HuH-7 (cell line): ENCODE measurements around the gene NTM.

ENCODE experiments used
- DNase-seq: peaks from one replicate; pipeline ENCODE4 v3.0.0; 2011; ENCODE audit warnings: low spot score

The NTM gene

DNA sequence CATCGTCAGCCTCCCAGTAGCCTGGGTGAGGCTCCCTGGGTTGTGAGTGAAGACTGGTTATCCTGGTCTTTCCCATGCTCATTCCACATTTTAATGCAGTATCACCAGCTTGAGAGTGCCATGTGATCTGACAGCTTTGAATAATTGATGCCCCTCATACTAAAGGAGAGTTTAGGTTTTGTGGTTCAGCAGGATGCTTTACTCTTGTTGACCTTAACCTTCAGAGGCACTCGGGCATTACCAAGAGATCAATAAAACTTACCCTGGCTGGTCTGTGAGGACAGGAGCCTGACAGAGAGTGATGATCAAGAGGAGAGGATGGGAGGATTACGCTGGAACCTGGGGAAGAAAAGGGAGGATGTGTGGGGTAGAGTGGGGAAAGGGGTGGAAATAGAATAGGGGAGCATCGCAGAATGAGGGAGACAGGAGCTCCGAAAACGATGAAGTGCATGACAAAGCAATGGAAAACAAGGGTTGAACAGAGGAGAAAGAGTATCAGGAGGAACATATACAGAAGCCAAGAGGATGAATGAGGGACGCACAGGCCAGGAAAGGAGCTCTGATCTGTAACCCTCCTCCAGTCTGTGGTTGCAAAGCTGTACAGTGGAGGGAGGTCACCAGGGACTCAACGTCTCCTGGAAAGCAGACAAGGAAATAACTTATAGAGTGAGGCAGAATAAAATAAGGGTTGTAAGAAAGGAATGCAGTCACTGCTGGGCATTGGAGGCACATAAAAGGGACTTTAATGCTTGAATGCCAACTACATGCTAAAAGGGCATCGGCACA, 594.5 kb downstream of the NTM start:
- no peak for DNase-seq

DNA sequence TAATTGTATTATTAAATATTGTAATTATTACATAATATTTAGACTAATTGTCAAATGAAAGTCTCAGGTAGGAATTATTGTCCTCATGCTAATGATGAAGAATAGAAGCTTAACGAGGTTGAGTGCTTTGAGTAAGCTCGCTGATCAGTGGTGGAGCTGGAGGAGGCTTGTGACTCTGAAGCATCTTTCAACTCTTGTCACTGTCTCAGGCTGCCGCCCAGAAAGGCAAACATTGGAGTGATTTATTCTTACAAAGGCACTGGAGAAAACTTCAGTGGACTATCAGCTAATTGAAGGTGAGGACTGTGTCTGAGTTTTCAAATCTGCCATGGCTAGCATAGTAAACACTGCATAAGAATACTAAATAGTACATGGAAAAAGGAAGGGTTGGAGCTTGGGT, 595.1 kb downstream of the NTM start:
- no peak for DNase-seq

DNA sequence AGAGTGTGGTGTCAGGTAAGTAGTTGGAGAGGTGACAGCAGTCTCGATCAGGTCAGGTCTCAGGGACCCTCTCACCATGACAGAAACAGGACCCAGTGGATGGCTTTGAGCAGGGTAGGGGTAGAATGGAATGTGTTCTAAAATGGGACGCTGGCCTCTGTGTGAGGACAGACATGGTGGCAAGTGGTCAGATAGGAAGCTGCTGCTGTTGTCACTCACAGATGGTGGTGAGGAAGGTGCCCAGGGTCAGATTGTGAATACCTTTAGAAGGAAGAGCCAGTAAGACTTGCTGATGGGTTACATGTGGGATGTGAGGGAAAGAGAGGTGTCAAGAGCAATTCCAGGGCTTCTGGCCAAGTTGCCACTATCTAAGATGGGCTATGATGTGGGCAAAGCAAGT, 596.3 kb downstream of the NTM start:
- DNase-seq = no peak

DNA sequence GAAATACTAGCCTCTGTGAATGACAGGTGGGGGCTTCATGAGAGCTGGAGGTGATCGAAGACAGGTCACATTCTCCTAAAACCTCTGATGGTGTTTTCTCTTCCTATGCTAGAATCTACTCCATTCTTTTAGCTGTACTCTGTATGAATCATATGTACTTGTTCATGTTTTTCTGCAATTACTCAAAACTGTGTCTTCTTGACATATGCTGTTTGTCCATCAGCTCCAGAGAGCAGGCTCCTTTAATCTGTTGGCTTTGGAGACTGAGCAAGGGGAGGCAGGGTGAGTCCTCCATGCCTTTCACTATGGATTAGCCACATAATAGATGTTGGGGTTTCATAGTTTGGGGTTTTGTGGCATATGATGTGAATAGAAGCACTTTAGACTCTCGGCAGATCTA, 598.8 kb downstream of the NTM start:
- no peak for DNase-seq

DNA sequence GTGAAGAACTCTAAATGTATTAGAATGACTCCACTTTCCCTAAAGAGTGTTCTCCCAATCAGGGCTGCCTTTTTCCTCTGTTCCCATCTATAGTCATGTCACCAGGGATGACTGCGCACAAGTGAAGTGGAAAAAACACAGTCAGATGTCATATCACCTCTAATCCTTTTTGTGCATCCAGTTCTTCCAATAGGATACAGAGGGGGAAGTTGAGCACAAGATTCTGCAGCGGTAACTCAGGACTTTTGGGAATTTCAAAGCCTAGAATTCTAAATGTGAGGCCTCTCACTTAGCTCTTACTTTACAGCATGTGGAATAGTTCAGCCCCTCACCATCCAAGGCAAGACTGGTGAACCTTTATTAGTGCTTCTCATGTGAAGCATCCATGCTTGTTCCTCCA, 602.6 kb downstream of the NTM start:
- DNase-seq = no peak

DNA sequence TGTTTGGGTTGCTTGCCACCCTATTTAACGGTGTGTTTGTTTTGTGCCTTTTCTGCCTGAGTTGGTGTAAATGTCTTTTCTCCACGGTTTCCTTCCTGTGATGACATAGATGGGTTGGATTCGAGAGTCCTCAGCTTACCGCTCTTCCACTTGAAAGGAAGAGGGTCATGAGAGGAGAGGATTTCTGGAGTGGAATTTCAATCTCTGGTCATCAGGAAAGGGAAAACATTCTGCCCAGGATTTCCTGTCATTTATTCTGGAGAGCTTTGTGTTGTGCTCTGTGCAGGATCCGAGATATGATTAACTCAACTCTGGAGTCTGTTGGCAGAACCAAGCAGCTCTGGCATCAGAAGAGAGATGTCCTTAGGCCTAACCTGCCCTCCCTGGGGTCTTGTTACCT, 605.2 kb downstream of the NTM start:
- no peak for DNase-seq

DNA sequence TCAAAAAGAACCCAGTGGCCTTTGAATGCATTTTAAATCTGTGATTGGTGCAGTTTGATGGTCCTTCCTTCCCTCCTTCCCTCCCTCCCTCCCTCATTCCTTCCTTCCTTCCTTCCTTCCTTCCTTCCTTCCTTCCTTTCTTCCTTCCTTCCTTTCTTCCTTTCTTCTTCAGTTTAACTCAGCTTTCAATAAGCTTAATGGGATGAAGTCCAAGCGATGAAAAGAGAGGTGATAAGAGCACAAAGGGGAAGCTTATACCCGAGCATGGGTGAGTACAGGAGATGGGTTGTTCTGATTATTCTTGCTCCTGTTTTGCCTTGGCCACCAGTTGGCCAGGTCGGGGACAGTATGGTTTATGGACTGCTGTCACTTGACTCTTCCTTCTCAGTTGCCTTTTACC, 605.6 kb downstream of the NTM start:
- DNase-seq = no peak

DNA sequence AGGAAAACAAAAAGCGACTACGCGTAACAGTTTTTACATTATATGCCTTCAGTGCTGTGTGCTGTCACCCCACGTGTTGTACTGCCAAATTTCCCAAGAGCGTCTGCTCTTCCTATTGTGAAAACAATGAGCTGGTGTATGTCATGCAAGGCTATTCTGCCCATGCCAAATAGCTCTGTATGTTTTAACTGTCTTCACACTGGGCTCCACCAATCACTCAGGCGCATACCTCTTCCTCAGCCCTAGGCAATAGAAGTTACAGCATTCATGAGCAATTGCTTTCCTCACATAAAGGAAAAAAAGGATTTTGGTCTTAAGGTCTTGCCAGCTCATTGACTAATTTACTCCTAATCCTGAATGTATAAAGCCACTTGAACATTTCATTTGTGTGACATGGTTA, 606.8 kb downstream of the NTM start:
- no peak for DNase-seq

DNA sequence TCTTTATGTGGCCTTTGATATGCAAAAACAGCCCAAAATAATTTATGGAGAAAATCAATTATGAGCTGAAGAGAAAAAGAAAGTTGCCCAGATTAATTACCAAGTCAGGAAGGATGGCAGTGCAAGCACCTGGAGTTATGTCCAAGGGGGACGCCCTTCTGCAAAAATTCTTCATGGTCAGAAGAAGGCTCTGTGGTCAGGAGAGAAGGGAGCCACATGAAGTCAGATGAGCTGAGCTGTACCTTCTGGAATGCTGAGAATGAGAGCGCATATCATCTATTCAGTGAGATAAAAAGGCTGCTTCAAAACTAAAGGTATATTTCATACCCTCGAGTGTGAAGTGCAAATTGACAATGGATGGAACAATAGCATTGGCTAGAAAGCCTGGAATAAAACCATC, 607.4 kb downstream of the NTM start:
- no peak for DNase-seq

DNA sequence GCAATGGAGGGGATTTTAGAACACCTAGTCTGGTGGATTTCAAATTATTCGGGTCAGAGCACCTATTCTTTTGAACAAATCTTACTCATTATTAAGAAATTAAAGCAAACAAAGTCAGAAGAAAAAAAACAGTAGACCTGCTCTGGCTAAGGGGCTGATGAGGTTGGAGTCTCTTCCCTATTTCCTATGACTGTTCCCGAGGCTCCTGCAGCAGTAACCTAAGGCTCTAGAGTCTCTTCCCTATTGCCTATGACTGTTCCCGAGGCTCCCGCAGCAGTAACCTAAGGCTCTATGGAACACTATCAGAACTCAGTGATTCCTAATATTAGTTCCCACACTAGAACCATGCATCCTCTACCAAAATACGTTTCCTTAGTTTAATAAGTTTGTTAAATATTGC, 607.9 kb downstream of the NTM start:
- no peak for DNase-seq

DNA sequence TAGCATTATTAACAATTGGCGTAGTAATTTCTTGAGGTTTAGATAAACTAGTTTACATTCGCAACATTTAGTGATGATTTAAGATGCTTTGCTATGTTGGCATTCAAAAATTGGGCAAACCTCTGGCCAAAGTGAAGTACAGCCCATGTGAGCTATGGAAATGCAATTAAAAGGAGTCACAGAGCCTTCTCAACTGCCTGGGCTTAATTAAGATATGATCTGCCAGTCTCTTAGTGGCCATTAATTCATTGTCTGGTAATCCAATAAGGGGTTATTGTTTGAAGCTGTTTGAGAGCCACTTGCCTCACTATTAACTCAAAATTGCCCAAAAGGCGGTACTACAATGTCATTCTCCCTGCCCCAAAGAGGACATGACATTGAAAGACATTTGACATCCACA, 608.9 kb downstream of the NTM start:
- no peak for DNase-seq

DNA sequence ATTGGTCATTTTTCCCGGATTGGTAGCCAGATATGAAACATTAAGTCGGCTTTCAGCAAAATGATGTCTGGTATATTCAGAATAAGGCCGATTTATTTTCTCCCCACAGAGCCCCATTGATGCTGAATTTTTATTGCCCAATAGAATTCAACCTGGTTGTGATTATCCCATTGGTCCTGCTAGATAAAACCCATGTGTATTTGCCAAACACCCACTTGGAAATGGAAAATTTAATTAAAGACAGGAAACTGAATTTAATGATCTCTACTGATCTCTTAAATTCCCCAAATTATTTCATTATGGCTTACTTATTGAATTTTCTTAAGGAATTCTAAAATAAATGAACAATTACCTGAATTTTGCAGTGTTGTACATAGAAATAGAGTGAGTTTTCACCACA, 609.8 kb downstream of the NTM start:
- no peak for DNase-seq

DNA sequence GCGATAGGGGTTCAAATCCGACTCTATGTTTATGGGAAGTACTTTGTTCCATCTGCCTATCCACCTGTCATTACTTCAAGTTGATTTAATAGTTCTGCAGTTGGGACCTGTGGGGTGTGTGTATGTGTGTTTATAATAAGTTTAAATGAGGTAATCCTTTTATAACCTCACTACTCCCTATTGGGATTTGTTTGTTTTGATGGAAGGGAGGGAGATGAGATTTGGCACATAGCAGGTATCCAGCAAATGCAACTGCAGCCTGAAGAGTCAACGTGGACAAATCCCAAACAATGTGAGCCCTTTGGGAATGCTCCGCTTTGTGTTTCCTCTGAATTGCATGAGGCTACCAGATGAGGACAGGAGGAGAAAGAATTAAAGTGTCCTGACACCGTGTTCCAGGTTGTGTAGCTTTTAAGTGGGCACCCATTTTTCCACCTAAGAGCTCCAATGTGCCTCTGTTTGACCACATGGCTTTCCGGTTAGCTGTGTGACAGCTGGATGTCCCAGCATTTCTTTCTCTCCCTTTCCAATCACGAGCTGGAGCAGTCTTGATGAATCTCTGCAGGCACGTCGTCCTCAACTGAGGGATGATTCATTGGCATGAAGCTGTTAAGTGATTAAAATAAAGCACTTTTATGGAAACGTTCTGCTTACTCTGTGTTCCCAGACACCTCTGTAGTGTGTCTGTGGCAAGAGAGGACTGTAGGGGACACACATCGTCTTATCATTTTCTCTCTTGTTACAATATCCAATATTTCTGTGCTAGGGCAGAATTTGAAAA, 610.7 kb downstream of the NTM start:
- DNase-seq = no peak

DNA sequence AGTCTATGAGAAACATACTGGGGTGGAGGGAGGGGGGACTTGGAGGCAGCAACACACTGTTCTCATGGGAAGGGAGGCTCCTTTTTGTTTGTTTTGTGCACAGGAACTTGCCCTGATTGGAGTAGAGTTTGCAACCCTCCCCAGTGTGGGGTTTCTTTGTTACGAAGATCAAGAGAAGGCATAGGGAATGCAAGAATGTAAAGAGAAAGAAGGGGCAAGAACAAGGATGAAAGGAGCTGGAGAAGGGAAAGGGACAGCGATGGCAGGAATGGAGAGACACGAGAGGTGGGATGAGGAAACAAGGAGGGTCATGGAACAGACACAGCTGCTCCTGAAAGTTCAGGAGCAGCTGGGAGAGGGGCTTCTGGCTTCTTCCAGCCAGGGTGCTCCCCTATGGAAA, 611.7 kb downstream of the NTM start:
- no peak for DNase-seq

DNA sequence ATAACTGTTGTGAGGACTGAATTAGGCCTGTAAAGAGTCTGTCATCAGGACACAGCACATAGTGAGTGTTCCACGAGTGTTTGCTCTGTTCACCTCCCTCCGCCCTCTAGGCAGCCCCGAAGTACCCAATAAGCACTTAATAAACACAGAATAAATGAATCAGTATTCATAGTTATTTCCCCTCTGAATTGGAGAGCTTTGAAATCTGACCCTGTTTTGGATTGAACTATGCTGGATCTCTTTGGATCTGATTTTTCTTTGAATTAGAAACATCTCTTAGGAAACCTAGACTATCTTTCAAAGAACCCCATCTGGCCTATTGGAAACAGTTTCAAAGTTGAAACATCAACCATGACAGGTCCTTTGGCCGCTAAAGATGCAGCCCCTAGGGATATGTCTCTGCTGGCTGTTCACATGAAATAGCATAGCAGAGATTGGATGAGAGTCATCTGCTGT, 615.5 kb downstream of the NTM start:
- DNase-seq = no peak

DNA sequence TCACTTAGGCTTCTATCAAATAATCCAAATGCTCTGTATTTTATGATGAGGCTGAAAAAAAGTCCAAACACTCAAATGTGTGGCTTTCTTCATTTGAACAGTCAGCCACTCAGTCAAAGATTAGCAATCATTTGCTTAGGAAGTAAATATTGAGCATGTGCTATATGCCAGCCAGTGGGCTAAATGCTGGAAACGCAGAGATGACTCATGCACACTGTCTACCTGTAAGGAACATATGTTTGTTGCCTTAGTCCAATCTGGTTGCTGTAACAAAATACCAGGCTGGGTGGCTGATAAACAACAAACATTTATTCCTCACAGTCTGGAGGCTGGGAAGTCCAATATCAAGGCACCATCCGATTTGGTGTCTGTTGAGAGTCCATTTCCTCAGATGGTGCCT, 617.3 kb downstream of the NTM start:
- DNase-seq = no peak

DNA sequence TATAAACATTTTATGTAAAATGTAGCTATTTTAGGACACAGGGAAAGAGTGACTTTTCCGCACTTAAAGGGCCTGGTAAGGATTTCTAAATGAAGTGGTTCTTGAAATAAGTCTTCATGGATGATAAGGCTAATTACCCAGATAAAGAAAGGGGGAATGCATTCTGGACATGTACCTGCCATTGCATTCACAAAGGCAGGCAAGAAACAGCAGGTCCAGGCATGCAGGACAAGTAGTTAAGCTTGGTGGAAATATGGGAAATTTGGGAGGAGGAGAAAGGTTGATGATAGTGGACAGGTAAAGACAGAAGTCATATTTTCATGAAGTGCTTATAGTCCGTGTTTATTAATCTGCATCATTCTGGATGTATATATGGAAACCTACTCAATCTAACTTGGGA, 621.2 kb downstream of the NTM start:
- DNase-seq = no peak

DNA sequence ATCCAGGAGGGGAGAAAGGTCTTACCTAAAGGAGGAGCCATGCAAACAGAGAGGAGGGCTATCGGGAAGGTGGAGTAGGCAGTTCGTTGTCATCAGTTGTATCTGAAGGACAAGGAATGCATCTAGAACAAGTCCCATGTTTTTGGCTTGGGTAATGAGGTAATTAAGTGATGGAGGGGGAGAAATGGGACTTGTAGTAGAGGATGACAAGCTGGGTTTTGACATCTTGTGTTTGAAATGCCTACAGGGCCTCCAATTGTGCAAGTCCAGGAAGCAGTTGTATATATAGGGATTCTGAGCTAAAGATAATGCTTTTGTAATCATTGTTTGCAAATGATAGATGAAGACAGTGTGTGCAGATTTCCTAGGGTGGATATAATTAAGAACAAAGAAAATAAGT, 622.8 kb downstream of the NTM start:
- DNase-seq = no peak

DNA sequence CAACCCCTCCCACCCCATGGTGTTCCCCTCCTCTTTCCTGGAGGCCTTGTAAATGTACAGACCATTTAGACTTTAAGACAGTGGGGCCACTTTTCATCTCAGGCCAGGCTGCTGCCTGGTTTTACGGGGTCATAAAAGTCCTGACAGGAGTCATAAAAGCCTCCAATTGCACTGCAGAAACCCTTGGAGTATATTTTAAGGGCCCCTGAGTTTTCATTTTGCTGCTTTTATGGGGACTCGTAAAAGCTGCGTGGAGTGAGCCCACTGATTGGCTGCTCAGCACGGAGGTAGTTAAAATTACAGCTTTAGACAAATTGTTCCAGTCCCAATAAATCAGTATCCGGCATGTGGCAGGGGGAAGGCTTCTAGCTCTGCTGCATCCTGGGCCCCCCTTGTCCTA, 627.6 kb downstream of the NTM start:
- DNase-seq = no peak

DNA sequence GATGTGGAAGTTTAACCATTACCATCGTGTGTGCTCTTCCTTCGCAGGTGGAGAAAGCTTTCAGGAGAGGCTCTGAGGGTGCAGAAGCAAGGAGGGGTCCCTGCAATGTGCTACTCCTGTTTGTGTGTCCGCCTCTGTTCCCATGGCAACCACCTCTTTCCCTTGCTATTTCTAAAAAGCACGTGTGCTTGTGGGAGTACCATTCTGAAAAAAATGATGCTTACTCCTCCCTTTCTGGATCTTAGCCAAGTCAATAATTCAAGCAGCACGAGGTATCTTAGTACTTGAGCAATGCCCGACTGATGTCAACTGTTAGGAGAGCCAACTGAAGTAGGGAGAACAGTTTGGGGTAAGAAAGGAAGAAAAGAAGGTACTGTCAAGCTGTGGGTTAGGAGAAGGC, 628.7 kb downstream of the NTM start:
- DNase-seq = no peak

DNA sequence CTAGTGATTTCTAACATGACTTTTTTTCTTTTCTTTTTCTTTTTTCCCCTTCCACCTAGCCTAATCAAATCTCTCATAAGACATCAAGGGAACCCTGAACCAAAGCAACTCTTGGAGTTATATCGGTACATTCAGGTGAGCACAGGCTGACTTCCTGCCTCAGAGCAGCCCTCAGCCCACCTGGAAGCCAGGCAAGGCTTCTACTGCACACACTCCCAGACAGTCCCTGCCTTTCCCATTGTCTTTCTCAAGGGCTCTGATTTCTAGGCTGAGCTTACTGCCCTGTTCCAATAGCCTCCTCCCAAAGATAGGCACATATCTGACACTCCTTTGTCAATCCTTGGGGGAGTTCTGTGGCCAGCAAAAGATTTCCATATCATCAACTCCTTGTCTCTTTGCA, 629.5 kb downstream of the NTM start:
- no peak for DNase-seq

DNA sequence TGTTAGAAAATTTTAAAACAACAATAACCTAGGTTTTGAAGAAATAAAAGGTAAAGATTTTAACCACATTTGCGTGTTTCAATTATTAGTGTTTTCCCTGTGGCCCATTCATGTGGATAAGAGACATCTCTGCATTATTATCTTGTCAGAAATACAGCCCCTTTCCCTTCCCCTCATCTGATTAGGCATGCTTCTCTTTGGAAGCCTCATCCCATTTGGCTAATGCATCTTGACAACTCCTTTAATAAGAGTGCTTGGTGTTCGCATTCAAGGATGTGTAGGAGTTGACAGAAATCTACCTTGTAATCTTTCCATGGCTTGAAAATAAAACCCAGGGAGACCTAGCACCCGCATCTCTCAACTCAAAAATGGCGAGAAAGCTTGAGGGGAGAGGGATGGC, 635.5 kb downstream of the NTM start:
- no peak for DNase-seq

DNA sequence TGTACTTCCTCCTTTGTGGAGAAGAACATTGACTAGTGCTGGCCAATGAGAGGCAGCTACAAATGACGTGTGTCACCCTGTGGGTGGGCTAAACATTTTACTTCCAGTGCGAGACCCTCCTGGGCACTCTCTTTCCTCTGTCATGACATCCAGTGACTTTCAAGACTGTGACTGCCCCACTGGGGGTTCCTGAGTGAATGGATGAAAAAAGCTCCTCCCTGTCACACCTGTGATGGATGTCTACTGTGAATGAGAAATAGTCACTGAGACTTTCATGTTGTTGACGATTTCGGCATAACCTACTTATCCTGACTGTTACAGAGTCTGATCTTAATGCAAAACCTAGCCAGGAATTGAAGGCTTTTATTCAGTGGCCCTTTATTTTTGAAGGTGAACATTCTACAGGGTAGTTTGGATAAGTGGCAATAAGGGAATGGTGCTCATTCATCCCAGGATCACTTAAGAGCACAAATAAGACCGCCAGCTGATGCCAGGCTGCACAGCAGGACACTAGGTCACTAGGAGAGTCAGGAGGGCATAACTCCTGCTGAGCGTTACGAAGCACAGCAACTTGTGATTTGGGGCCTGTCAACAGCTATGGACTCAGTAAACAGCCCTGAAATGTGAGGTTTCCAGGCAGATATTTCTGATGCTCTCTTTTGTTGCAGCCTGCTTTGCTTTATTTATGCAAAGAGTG, 636.6 kb downstream of the NTM start:
- DNase-seq = no peak
